Loucy (cell line): Measurements from ENCODE around the gene RNF43.

ENCODE experiments used
- CTCF ChIP-seq: fragments of 200-600 bp; sonication (generic); conservative IDR thresholded peaks from 2 replicates; pipeline ENCODE4 v1.5.1; 2014; ENCODE audit warnings: mild to moderate bottlenecking, antibody characterized with exemption, low read length
- EZH2phosphoT487 ChIP-seq: fragments of 200-600 bp; IDR thresholded peaks from 2 replicates; pipeline ENCODE4 v1.6.1; 2018; ENCODE audit warnings: antibody characterized with exemption, mild to moderate bottlenecking, moderate library complexity, borderline replicate concordance

- TF ChIP-seq CTCF (no peak), EZH2phosphoT487 (no peak)
Measured at GRCh38 chr17:58375811-58376210, 41.5 kb downstream of the RNF43 start.
